Fibroblast of lung (primary cell): ENCODE results near the gene MGAT4A.

Source experiments
- EZH2 ChIP-seq: IDR thresholded peaks from 2 replicates; pipeline ENCODE4 v1.5.1; 2012; ENCODE audit warnings: low read length, control low read depth, mild to moderate bottlenecking; ENCODE audit errors: missing control alignments
- TF ChIP-seq, protein P1 (sequence below), 2 donors: IDR thresholded peaks in 1 of 2; conservative IDR thresholded peaks in 1 of 2; 1 replicate in 1 of 2; 2 replicates in 1 of 2; pipeline ENCODE4 v1.5.1; 2011 to 2012; ENCODE audit warnings: low read length in 2 of 2, control low read depth in 1 of 2, inconsistent platforms in 1 of 2, low read depth in 1 of 2, mild to moderate bottlenecking in 1 of 2

DNA sequence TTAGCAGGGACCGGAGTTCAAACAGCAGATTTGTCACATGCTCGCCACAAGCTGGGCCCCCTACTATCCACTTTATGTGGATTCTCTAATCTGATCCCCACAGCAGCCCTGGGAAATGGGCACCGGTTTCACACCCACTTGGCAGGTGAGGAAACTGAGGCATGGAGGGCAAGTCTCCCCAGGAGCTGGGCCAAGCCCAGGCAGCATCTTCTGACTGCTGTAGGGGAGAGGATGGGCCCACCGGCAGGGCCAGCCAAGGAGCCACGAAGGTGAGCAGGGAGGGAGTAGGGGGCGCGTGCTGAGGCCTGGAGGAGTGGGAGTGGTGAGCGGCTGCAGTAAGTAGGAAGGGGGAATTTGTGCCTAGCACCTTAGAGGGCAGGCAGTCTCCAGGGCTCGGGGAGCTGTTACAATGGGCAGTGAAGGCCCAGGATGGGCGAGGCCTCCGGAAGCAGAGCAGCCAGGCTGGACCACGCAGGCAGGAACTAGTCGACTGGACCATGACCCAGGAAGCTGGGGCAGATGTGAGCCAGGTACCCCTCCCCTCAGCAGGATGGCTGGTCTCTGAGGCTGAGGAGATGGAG, 159.7 kb downstream of the MGAT4A start:
- TF ChIP-seq EZH2 = no peak
- TF ChIP-seq, protein P1, sequence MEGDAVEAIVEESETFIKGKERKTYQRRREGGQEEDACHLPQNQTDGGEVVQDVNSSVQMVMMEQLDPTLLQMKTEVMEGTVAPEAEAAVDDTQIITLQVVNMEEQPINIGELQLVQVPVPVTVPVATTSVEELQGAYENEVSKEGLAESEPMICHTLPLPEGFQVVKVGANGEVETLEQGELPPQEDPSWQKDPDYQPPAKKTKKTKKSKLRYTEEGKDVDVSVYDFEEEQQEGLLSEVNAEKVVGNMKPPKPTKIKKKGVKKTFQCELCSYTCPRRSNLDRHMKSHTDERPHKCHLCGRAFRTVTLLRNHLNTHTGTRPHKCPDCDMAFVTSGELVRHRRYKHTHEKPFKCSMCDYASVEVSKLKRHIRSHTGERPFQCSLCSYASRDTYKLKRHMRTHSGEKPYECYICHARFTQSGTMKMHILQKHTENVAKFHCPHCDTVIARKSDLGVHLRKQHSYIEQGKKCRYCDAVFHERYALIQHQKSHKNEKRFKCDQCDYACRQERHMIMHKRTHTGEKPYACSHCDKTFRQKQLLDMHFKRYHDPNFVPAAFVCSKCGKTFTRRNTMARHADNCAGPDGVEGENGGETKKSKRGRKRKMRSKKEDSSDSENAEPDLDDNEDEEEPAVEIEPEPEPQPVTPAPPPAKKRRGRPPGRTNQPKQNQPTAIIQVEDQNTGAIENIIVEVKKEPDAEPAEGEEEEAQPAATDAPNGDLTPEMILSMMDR (conservative IDR thresholded peaks at IDR 0.05 in 1 of 2, IDR thresholded peaks at IDR 0.05 in 1 of 2; ENCODE audit: low read depth in 1 of 2, low read length in 2 of 2) = no peak
